Pancreas (tissue), 10 donors: ENCODE results near the gene SPOCK3. TPM values are rescaled to one million over a fixed set of nuclear protein-coding genes. Genes with fewer than 3 reads are reported as not detected.

Experiments used
- ATAC-seq, 4 donors: fragments of 200-7000 bp; cut with Tn5 transposase; one replicate each; pipeline versions ENCODE4 v1.8.0 to v1.9.1; 2020; ENCODE audit warnings: mild to moderate bottlenecking in 4 of 4, moderate library complexity in 4 of 4
- DNase-seq, 6 donors: peaks; one replicate each; pipeline ENCODE4 v3.0.0-alpha.2; 2020
- FAIRE-seq: peaks from 2 replicates; lab custom pipeline; 2012; peaks lifted over from hg19 to GRCh38; lab: Jason Lieb, UNC
- H3K27ac ChIP-seq, 4 donors: fragments of 200-600 bp; sonication (generic); 1 replicate in 3 of 4; 2 replicates in 1 of 4; pipeline versions ENCODE4 v1.5.0 to v1.8.0; 2020
- H3K27me3 ChIP-seq, 4 donors: fragments of 200-600 bp; one replicate each; pipeline ENCODE4 v1.8.0; 2021
- H3K36me3 ChIP-seq, 3 donors: fragments of 200-600 bp; sonication (generic) in 1 of 3; one replicate each; pipeline versions ENCODE4 v1.5.0 to v1.8.0; 2020 to 2021
- H3K4me1 ChIP-seq, 3 donors: fragments of 200-600 bp; one replicate each; pipeline ENCODE4 v1.8.0; 2021
- H3K4me3 ChIP-seq, 4 donors: fragments of 200-600 bp; sonication (generic) in 2 of 4; one replicate each; pipeline versions ENCODE4 v1.5.0 to v1.8.0; 2020 to 2021
- H3K9me3 ChIP-seq, 4 donors: fragments of 200-600 bp; one replicate each; pipeline ENCODE4 v1.8.0; 2021
- WGBS, 2 donors: extraction: QIAGEN DNeasy Blood & Tissue Kit; methylation state at CpG; one replicate each; pipeline ENCODE4 v1.1.7; 2013; 5-methylcytosine and 5-hydroxymethylcytosine counted together
- intact Hi-C, 3 donors: fragments of 100-400 bp; cut with DNase I; formaldehyde crosslinking; loops; one replicate each; pipeline versions ENCODE4 v1.11.1 to v1.14.2; 2022
- polyA plus RNA-seq, 2 donors: library from polyadenylated mRNA; stranded (reverse); fragments of 200-250 nt; gene quantifications; one replicate each; pipeline ENCODE4 v1.2.3, GENCODE V29; 2013
- total RNA-seq, 6 donors: library from RNA; stranded (reverse); fragmentation: NEBNext Ultra II Directional in 4 of 6; extraction: Animal tissue kit (Norgen Biotek cat#: 25700) in 4 of 6; gene quantifications; one replicate each; pipeline versions ENCODE4 v1.2.1 to v1.2.4, GENCODE V29; 2021 to 2023
- TF ChIP-seq, protein P1 (sequence below), 4 donors: fragments of 200-600 bp; sonication (generic) in 3 of 4; IDR thresholded peaks; one replicate each; pipeline versions ENCODE4 v1.5.0 to v1.8.0; 2021; ENCODE audit warnings: antibody characterized with exemption in 4 of 4
- donor health status: healthy with polysubstance abuse.
- donor health status: DM: no; HTN: no; CAD: no; lungs with moderate emphysema.
- donor health status: DM: no; HTN: no; CAD: no.
- donor health status: control.
- donor health status: control.
- donor health status: Bipolar disorder and iron deficiency.
- donor health status: DM: yes; HTN: yes; CAD: no.
- donor health status: DM: no; HTN: no; CAD: no.
- donor health status: DM: no; HTN: no; CAD: no.
- donor health status: DM: yes; HTN: yes; CAD: no.

SPOCK3 gene
- total and polyA plus RNA-seq, 8 donors: 0.16 to 3.1 (median 0.61) TPM

DNA sequence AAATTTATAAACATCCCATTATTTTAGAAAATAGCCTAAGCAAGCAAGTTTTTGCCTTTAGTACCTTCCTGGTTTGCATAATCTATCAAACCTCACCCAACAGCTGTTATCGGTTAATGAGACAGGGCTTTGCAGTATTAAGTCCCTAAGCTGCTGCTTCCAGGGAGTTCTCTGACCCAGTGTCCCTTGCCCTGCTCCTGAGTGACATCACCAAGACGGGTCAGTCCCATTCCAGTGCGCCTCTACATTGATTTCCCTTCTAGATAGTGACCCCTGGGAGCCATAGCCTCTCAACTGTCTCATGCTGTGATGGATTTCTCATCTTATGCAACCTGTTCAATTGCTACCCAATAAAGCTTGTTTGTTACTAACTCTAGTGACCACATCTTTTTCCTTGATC is 410.4 kb downstream of the SPOCK3 start:
- Histone ChIP-seq H3K27me3 (no peaks in the 10 kb centered on the region), H3K9me3 (no peaks in the 10 kb centered on the region), H3K36me3 (no peaks in the 10 kb centered on the region), H3K4me1 (peaks cover 0 to 8% (median 7%) of the 10 kb centered on the region in 3 donors), H3K4me3 (no peak overlapping the region), H3K27ac (no peak overlapping the region)
- FAIRE-seq (no peak), ATAC-seq (no peak), DNase-seq (no peak)
- intact Hi-C loops: no loop called here
- WGBS, 2 donors: 53 to 65% methylated on average over 3 of the region's 3 CpGs
- TF ChIP-seq, protein P1, sequence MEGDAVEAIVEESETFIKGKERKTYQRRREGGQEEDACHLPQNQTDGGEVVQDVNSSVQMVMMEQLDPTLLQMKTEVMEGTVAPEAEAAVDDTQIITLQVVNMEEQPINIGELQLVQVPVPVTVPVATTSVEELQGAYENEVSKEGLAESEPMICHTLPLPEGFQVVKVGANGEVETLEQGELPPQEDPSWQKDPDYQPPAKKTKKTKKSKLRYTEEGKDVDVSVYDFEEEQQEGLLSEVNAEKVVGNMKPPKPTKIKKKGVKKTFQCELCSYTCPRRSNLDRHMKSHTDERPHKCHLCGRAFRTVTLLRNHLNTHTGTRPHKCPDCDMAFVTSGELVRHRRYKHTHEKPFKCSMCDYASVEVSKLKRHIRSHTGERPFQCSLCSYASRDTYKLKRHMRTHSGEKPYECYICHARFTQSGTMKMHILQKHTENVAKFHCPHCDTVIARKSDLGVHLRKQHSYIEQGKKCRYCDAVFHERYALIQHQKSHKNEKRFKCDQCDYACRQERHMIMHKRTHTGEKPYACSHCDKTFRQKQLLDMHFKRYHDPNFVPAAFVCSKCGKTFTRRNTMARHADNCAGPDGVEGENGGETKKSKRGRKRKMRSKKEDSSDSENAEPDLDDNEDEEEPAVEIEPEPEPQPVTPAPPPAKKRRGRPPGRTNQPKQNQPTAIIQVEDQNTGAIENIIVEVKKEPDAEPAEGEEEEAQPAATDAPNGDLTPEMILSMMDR (IDR thresholded peaks at IDR 0.05): no peak

DNA sequence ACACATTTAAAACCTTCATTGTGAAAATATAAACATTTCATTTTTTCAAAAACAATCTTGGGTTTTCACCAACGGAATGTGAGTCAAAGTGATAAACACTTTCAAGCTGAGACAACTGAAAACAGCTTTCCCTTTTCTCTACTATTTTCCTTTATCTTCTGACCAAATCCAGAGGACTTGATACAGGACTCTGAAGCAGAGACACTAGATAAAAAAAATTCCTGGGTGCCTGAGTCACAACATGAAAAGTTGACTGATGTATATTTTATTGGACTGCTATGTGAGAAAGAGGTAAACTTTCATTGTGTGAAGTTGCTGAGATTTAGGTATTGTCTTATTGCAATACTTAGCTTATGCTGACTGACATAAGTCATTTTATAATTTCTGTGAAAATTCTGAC is 411.2 kb downstream of the SPOCK3 start:
- no peak for FAIRE-seq
- Histone ChIP-seq H3K4me3 (no peak overlapping the region), H3K4me1 (peaks cover 0 to 8% (median 7%) of the 10 kb centered on the region in 3 donors), H3K27ac (no peak overlapping the region), H3K9me3 (no peaks in the 10 kb centered on the region), H3K27me3 (no peaks in the 10 kb centered on the region), H3K36me3 (no peaks in the 10 kb centered on the region)
- intact Hi-C loops: no loop called here
- 57 to 84% methylated on average over 1 of the region's 1 CpG for WGBS, 2 donors
- ATAC-seq: no peak
- TF ChIP-seq, protein P1 (IDR thresholded peaks at IDR 0.05): no peak
- no peak for DNase-seq

DNA sequence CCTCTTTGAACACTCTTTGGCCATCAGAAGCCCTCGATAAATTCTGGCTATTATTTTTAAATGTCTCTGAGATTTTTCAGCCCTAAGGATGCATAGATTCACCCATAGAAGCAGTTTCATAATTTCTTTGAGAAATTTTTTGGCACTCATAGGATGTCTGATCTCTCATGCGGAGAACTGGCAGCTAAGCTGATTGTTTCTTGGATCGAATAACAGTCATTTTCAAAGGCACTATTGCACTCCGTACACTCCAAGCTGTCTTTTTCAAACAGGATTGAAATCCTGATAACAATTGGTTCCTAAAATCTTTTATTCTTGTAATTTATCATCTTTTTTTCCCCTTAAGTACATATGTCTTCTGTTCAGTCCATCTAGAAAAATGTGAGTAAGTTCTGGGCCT is 411.9 kb downstream of the SPOCK3 start:
- FAIRE-seq (no peak), ATAC-seq (no peak), DNase-seq (no peak)
- Histone ChIP-seq H3K36me3 (no peaks in the 10 kb centered on the region), H3K4me3 (no peak overlapping the region), H3K27ac (no peak overlapping the region), H3K4me1 (peaks cover 0 to 7% (median 4%) of the 10 kb centered on the region in 3 donors), H3K9me3 (no peaks in the 10 kb centered on the region), H3K27me3 (no peaks in the 10 kb centered on the region)
- TF ChIP-seq, protein P1 (IDR thresholded peaks at IDR 0.05): no peak
- intact Hi-C loops: no loop called here
- 83 to 87% methylated on average over 4 of the region's 4 CpGs for WGBS, 2 donors

DNA sequence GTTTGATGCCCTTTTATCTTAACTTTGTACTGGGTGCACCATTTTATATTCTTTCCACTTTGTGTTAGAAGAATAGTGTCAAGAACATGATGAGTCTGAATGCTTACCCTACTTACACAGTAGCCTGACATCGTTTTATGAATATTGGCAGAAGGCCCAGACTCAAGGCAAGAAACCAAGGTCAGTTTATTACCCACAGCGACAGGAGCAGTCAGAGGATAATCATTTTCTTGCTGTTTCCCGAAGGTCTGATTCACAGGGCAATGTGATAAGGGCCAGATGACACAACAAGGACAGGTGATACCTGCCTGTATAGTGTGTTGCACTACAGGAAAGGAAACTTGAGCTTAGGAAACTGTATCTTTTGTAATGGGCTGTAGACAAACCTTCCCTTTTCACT is 417.4 kb downstream of the SPOCK3 start:
- intact Hi-C loops: no loop called here

DNA sequence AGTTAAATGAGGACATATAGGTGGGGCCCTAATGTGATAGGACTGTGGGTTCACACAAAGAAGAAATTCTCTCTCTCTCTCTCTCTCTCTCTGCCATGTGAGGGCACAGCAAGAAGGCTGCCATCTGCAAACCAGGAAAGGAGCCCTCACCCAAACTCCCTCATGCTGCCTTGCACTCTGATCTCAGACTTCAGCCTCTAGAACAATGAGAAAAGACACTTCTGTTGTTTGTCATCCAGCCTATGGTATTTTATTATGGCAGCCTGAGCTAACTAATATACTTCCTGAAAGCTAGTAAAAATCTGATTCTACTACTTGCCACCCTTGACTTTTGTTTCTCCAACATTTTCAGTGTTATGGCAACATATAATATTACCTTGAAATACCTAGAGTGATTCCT is 425.9 kb downstream of the SPOCK3 start:
- ATAC-seq: no peak
- TF ChIP-seq, protein P1 (IDR thresholded peaks at IDR 0.05): no peak
- no peak overlapping the region for H3K27ac ChIP-seq
- FAIRE-seq: no peak
- H3K36me3 ChIP-seq: no peaks in the 10 kb centered on the region
- no peak for DNase-seq
- intact Hi-C loops: no loop called here
- no peaks in the 10 kb centered on the region for H3K27me3 ChIP-seq
- no peaks in the 10 kb centered on the region for H3K9me3 ChIP-seq
- H3K4me1 ChIP-seq: no peaks in the 10 kb centered on the region
- no peak overlapping the region for H3K4me3 ChIP-seq

More for the DNA sequence above, 417.4 kb downstream of the SPOCK3 start:
- WGBS, 2 donors: 3 to 17% methylated on average over 3 of the region's 3 CpGs
- no peaks in the 10 kb centered on the region for H3K27me3 ChIP-seq
- no peaks in the 10 kb centered on the region for H3K36me3 ChIP-seq
- no peaks in the 10 kb centered on the region for H3K4me1 ChIP-seq
- no peaks in the 10 kb centered on the region for H3K9me3 ChIP-seq
- FAIRE-seq (peak; percentile 29), ATAC-seq (peak; percentile 69 to 95 (median 84)), DNase-seq (peak in 3 of 6 donors; percentile 24 to 36 (median 27))
- no peak overlapping the region for H3K27ac ChIP-seq
- TF ChIP-seq, protein P1 (IDR thresholded peaks at IDR 0.05): no peak
- no peak overlapping the region for H3K4me3 ChIP-seq
